HG03064 (cell line): ENCODE measurements around the gene HS2ST1.
"Not testable (repeated sequence)": the region's sequence is repeated elsewhere in the genome, so short reads cannot be mapped to it uniquely, and the experiment has no call there.

ENCODE experiments used
- ATAC-seq: cut with Tn5 transposase; IDR thresholded peaks from one replicate; pipeline ENCODE4 v1.9.1; 2021; ENCODE audit warnings: low read depth; ENCODE audit not compliant: unreplicated experiment

HS2ST1 gene

DNA sequence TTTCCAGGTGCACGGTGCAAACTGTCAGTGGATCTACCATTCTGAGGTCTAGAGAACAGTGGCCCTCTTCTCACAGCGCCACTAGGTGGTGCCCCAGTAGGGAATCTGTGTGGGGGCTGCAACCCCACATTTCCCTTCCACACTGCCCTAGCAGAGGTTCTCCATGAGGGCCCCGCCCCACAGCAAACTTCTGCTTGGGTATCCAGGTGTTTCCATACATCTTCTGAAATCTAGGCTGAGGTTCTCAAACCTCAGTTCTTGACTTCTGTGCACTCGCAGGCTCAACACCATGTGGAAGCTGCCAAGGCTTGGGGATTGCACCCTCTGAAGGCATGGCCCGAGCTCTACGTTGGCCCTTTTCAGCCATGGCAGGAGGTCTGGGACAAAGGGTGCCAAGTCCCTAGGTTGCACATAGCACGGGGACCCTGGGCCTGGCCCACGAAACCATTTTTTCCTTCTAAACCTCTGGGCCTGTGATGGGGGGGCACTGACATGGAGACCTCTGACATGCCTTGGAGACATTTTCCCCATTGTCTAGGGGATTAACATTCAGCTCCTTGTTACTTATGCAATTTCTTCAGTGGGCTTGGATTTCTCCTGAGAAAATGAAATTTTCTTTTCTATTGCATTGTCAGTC is 10.0 kb downstream of the HS2ST1 start:
- no peak for ATAC-seq

DNA sequence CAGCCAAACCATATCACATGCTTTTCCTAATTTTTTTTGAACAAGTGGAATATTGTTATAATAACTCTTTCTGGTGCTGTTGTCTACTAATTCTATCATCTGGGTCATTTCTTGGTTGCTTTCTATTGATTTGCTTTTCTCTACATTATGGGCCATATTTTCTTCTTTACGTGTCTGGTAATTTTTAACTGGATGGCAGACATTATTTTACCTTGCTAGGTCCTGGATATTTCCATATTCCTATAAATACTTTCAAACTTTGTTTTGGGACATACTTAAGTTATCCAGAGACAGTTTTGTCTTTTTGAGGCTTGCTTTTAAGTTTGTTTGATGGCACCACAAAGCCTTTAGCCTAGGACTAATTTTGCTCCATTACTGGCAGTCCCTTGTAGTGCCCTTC is 11.3 kb downstream of the HS2ST1 start:
- ATAC-seq: no peak

DNA sequence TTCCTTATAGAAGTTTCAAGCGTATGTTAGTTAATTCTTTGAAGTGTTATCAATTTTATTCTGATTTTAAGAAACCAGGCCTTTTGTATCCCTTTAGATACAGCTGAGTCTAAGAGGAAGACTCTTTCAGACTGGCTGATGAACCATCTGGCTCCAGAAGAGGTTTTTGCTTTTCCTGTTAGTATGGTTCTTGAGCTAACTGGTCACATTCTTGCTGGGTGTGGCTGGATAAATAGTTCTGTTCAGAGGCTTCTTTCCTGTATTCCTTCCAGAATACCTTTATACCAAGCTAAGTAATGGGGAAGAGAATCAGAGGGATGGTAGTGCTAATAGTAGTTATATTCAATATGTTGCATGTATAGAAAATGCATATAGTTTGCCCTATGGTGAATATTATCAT is 12.4 kb downstream of the HS2ST1 start:
- no peak for ATAC-seq

DNA sequence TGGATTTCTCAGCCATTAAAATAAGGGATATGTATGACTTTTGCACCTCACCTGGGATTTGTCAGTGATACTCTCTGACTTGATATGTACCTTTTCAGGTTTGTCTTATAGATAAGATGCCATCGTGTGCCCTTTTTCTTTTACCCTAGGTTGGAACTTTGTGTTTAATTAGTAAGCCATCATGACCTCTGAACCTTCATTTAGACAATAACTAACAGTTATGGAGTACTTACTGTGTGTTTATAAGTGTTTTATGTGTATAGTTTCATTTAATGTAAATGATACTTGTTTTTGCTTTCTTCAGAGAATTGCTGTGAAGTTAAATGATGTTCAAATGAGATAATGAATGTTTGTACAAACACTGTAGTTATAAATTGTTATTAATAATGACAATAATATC is 14.4 kb downstream of the HS2ST1 start:
- ATAC-seq: no peak

DNA sequence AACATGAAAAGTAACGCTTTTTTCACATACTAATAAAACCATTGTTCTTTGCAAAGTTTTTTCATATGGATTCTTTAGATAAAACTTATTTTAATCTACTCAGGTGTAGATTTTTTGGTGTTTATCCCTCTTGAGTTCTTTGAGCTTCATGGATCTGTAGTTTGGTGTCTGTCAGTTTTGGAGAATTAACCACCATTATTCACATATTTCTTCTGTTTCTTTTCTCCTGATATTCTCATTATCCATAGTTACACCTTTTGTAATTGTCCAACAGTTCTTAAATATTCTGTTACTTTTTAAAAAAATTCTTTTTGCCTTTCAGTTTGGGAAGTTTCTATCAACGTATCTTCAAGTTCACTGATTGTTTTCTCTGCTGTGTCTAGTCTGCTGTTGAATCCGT is 18.6 kb downstream of the HS2ST1 start:
- no peak for ATAC-seq

DNA sequence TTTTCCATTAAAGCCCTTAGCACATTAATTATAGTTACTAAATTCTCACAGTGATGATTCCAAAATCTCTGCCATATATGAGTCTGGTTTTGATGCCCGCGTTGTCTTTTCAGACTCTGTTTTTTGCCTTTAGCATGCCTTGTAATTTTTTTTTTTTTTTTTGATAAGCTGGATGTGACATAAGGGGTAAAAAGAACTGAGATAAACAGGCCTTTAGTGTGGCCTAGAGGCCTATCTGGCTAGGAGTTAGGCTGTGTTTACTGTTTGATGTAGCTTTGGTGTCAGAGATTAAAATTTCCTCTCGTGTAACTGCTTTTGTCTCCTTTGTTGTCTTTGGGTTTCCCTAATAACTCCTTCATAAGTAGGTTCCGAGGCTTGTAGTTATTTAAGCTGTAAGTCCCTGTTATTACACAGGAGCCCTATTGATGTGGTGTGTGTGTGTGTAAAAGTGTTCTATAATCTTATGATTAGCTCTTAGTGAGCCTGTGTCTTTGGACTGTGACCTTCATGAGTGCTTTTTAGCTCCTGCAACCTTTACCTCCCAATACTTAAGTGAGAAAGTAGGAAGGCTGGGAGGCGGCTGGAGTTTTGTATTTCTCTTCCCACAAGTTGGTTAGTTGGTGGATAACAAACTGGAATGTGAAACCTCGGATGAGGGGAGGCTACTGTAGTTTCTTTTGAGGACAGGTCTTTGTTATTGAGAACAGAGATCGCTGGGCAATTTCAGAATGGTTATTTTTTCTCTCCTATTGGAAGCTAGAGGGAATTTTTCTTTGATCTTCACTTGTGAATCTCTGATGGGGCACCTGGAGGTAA is 19.3 kb downstream of the HS2ST1 start:
- ATAC-seq: no peak

DNA sequence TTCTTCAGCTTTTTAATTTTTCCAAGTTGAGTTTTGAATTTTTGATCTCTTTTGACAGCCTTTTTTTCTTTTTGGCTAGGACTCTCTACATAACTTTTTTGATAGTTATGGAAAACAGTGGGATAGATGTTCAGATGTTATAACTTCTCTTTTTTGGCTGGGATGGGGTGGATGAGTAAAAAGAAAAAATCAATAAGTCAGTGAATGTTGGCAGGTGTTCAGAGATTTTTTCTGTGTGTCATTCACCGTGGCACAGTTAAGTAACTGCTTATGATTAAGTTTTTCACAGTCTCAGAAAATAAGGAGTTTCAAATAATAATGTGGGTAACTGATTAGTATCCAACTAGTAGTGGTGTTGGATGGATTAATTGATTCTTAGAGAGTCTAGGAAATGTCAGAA is 24.0 kb downstream of the HS2ST1 start:
- no peak for ATAC-seq

DNA sequence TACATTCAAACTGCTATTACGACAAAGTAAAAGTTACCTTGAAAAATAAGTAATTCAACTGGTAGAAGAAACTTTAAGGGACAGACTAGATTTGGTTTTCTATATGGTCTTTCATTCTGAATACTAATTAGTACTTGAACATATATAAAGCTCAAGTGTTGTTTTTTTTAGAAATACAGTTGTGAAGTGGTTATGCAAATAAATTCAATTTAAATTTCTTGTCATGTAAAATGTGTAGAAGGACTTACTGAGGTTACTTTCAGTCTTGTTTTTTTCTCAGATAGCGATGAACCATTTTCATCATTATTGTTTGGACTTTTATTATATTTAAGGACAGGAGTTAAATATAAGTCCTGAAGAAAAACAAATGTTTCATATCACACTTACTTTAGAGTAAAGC is 24.4 kb downstream of the HS2ST1 start:
- ATAC-seq: no peak

DNA sequence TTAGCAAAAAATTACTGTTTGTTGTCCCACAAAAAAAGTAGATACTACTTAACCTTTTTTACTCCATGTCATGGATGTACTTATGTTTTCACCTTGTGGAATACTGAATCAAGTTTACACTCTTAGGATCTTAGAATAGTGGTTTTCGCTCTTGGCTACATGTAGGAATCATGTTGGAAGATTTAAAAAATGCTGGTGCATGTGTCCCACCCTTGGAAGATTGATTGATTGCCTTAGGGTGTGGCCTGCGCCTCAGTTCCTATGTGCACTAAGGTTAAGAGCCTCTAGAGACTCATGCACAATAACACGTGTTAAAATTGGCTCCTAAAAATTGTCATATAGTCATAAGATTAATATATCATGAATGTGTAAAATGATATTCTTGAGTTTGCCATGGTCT is 25.0 kb downstream of the HS2ST1 start:
- no peak for ATAC-seq

DNA sequence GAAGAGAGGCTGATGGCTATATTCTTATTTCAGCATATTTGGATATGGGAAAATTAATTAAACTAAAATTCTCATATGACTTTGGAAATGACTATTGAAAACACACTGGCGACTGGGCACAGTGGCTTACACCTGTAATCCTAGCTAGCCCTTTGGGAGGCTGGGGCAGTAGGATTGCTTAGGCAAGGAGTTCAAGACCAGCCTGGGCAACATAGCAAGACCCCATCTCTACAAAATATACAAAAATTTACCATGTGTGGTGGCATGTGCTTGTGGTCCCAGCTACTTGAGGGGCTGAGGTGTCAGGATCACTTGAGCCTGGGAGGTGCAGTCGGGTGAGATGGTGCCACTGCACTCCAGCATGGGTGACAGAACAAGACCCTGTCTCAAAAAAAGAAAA is 26.2 kb downstream of the HS2ST1 start:
- no peak for ATAC-seq

DNA sequence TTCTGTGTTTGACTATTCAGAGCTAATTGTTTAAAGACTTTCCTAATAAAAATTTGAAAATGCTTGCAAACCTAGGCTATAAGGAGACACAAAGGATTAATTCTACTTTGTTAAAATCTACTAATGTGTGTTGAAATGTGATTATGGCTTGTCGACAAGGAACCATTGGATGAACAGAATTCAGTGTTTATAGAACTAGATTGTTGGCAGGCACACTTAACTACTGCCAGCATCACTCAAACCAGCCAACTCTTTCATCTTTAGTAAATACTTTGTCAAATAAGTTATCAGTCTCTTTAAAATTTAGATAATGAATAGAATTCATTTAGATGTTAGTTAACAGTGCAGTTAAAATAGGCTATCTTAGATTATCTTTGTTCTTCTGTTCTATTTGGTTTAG is 27.6 kb downstream of the HS2ST1 start:
- no peak for ATAC-seq

DNA sequence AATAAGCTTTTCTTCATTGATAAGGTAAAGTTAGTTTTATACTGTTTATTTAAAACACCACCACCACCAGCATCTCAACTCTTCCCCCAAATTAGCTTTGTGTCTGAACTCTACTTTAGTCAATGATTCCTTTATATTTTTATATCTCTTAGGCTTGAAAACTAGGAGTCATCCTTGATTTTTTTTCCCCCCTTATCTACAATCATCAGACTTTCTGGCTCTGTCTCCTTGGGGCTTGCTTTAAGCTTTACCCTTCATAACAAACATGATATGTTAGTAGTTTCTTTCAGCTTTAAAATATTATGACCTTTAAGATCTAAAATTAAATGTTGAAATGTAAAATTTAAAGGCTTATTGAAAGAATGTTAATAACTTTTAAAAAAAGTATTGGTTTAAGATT is 28.3 kb downstream of the HS2ST1 start:
- no peak for ATAC-seq

DNA sequence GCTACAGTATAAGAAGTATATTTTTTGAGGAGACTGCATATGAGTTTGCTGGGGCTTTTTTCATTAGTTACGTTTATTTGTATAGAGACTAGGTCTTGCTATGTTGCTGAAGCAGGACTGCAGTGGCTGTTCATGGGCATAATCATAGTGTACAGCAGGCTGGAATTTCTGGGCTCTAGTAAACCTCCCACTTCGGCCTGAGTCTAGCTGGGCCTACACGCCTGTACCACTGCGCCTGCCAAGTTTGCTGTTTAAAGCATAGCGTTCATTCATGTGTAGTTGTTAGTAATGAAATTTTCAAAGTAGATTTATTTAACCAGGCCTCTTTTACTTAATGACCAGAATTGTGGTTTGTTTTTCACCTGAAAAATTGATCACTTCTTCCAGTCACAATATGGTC is 33.8 kb downstream of the HS2ST1 start:
- no peak for ATAC-seq

DNA sequence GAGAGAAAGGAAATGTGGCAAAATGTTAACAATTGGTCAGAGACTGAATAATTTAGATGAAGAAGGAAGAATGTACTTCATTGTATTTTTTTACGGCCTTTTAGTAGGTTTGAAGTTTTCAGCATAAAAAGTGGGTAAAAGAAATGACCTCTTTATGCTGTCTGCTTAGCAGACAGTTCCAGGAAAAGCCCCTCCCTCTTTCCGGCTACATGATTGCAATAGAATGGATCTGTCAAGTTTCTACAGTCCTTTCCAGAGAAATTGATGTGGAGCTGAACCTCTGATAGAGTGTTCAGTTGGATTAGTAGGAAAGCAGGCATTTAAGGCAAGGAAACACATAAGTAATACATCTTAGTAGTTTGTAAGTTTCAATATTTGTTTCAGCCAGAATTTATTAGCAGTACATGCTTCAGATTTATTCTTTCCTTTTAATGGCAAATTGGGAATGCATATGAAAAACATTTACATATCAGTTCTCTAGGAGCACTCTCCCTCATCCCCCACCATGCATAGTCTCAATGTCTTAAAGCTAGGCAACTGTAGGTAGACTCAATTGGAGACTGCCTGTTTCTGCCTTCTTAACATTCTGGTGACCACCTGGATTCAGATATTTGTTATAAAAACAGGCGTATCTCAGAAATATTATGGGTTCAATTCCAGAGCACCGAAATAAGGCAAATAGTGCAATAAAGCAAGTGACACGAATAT is 36.4 kb downstream of the HS2ST1 start:
- ATAC-seq: no peak

DNA sequence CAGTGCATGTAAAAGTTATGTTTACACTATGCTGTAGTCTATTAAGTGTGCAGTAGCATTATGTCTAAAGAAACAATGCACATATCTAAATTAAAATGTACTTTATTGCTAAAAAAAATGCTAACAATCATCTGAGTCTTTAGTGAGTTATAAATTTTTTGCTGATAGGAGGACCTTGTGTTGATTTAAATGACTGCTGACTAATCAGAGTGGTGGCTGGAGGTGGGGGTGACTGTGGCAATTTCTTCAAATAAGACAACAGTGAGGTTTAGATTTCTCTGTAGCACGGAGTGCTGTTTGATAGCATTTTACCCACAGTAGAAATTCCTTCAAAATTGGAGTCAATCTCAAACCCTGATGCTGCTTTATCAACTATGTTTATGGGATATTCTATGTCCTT is 37.0 kb downstream of the HS2ST1 start:
- no peak for ATAC-seq

DNA sequence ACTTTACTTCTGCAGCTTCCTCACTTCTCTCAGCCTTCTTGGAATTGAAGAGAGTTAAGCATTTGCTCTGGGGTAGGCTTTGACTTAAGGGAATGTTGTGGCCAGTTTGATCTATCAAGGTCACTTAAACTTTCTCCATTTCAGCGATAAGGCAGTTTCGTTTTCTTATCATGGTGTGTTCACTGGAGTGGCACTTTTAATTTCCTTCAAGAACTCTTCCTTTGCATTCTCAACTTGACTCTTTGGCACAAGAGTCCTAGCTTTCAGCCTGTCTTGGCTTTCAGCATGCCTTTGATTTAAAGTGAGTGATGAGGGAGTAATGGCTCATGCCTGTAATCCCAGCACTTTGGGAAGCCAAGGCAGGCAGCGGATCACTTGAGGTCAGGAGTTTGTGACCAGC is 38.7 kb downstream of the HS2ST1 start:
- ATAC-seq: no peak

DNA sequence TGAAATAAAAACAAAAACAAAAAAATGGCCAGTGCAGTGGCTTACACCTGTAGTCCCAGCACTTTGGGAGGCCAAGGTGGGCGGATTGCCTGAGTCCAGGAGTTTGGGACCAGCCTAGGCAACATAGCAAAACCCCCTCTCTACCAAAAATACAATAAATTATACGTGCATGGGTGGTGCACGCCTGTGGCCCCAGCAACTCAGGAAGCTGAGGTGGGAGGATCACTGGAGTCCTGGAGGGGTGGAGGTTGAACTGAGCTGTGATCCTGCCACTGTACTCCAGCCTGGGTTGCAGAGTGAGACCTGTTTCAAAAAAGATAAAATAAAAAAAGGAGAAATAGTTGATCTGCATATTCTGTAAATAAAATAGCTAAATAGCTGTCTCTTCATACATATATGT is 41.2 kb downstream of the HS2ST1 start:
- no peak for ATAC-seq

DNA sequence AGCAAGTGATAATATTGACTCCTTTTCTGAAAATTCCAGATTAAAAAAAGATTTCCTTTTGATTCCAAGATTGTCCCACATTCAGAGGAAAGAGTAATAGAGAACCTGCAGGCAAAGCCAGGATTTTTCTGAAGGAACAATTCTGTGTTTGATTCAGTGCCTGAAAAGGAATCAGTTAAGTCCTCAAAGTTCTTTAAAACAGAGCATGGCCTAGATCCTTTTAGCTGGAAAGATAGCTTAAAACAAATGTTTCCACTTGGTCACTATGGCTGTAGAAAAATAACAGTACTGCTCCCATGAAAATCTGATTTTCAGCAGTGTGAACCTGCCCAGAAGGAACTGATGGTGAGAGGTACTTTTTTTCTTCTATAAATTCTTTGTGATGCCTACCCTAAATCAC is 41.8 kb downstream of the HS2ST1 start:
- no peak for ATAC-seq

DNA sequence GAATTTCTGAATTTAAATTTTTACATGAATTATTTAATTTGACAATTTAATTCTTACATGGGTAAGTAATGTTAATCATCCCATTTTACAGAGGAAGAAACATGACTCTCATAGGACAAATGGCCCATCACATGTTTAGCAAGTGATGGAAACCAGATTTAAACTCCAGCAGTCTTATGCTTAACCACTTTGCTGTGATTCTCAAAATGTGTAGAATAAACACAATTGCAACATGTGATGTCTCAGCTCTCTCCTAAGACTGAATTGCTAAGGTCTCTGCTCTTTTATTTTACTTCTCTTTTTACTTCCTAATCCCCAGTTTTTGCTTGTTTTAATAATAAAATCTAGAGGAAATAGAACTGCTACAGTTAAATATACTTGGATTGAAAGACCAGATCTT is 42.8 kb downstream of the HS2ST1 start:
- no peak for ATAC-seq

DNA sequence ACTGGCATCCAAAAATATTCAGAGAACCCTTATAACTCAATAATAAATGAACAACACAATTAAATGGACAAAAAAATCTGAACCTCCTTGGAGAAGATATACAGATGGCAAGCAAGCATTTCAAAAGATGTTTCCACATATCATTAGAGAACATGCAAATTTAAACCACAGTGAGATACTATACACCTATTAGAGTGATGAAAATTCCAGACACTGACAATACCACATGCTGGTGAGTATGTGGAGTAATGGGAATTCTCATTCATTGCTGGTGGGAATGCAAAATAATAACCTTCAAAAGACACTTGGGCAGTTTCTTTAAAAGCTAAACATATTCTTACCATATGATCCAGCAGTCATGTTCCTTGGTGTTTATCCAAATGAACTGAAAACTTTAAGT is 46.1 kb downstream of the HS2ST1 start:
- ATAC-seq: no peak

DNA sequence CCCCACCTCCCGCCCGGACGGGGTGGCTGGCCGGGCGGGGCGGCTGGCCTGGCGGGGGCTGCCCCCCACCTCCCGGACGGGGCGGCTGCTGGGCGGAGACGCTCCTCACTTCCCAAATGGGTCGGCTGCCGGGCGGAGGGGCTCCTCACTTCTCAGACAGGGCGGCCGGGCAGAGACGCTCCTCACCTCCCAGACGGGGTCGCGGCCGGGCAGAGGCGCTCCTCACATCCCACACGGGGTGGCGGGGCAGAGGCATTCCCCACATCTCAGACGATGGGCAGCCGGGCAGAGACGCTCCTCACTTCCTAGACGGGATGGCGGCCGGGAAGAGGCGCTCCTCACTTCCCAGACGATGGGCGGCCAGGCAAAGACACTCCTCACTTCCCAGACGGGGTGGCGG is 49.4 kb downstream of the HS2ST1 start:
- not testable (repeated sequence) for ATAC-seq
